ENCODE data around the gene TTC21B.

DNA sequence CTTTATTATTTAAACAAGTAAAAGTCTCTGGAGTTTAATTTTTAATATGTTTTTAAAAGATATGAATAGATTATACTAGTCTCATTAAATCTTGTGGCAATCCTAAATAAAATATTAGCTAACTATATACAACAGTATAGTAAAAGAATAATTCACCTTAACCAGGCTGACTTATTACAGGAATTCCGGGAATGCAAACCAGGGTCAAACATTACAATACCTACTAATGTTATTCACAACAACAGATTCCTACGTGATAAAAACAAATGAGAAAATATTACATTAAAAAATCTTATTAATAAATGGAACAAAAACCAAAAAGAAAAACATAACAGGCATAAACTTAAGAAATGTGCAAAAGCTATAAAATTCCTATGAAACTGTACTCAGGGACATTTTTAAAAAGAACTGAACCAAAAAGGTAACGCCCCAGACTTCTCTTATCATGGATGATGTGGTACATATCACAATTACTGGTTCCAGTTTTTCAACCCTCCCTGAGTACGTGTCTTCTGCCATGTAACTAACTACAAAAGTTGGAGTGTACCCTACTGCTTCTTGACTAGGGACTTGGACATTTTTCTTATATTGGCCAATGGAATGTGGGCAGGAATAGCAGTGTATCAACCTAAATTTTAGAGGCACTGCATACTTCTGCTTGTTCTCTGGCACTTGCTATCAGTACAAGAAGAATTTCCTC lies 20.2 kb downstream of the TTC21B start:
- TF ChIP-seq POLR2A (IDR thresholded peaks at IDR 0.05): no peak
- TF ChIP-seq, protein P1, sequence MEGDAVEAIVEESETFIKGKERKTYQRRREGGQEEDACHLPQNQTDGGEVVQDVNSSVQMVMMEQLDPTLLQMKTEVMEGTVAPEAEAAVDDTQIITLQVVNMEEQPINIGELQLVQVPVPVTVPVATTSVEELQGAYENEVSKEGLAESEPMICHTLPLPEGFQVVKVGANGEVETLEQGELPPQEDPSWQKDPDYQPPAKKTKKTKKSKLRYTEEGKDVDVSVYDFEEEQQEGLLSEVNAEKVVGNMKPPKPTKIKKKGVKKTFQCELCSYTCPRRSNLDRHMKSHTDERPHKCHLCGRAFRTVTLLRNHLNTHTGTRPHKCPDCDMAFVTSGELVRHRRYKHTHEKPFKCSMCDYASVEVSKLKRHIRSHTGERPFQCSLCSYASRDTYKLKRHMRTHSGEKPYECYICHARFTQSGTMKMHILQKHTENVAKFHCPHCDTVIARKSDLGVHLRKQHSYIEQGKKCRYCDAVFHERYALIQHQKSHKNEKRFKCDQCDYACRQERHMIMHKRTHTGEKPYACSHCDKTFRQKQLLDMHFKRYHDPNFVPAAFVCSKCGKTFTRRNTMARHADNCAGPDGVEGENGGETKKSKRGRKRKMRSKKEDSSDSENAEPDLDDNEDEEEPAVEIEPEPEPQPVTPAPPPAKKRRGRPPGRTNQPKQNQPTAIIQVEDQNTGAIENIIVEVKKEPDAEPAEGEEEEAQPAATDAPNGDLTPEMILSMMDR (IDR thresholded peaks at IDR 0.05): no peak
